Astrocyte (in vitro differentiated cells and primary cell): ENCODE measurements around the gene TRAM2.

ENCODE experiments used
- CTCF ChIP-seq: IDR thresholded peaks from 2 replicates; pipeline ENCODE4 v1.5.1; 2011; ENCODE audit warnings: low read depth, mild to moderate bottlenecking, inconsistent platforms, low read length, moderate library complexity; ENCODE audit not compliant: insufficient read depth
- EZH2 ChIP-seq: IDR thresholded peaks from 2 replicates; pipeline ENCODE4 v1.6.1; 2012; ENCODE audit warnings: mild to moderate bottlenecking, low read length, inconsistent platforms; ENCODE audit not compliant: insufficient read depth

- TF ChIP-seq CTCF (no peak), EZH2 (no peak)
Measured at GRCh38 chr6:52546192-52546591, 30.7 kb downstream of the TRAM2 start.
